Right atrium auricular region (tissue), 2 donors: Measurements from ENCODE around the gene OTULIN. TPM values are rescaled to one million over a fixed set of nuclear protein-coding genes. Genes with fewer than 3 reads are reported as not detected.

Source experiments
- DNase-seq: peaks from one replicate; pipeline ENCODE4 v3.0.0-alpha.2; 2019; ENCODE audit warnings: low spot score
- H3K27ac ChIP-seq, 2 donors: fragments of 200-600 bp; sonication (generic); 1 replicate in 1 of 2; 2 replicates in 1 of 2; pipeline ENCODE4 v1.5.1; 2016 to 2019
- H3K27me3 ChIP-seq, 2 donors: fragments of 200-600 bp; sonication (generic); one replicate each; pipeline versions ENCODE4 v1.5.1 to v1.6.0; 2017 to 2019
- H3K36me3 ChIP-seq: fragments of 200-600 bp; sonication (generic); one replicate; pipeline ENCODE4 v1.5.1; 2016
- H3K4me1 ChIP-seq, 2 donors: fragments of 200-600 bp; sonication (generic); one replicate each; pipeline versions ENCODE4 v1.5.1 to v1.6.0; 2017 to 2019
- H3K4me3 ChIP-seq, 2 donors: fragments of 200-600 bp; sonication (generic); 1 replicate in 1 of 2; 2 replicates in 1 of 2; pipeline ENCODE4 v1.5.1; 2017 to 2019; ENCODE audit warnings: mild to moderate bottlenecking in 1 of 2, moderate library complexity in 1 of 2
- H3K9me3 ChIP-seq, 2 donors: fragments of 200-600 bp; sonication (generic); one replicate each; pipeline ENCODE4 v1.5.1; 2019
- CTCF ChIP-seq, 2 donors: fragments of 200-600 bp; sonication (generic); IDR thresholded peaks; one replicate each; pipeline ENCODE4 v1.5.1; 2019; ENCODE audit warnings: antibody characterized with exemption in 2 of 2
- total RNA-seq, 2 donors: library from RNA; depleted of rRNA; stranded (reverse); fragments of >200 nt; gene quantifications; one replicate each; pipeline ENCODE4 v1.1.0, GENCODE V29; 2016

OTULIN gene
- total RNA-seq: 10 to 100 TPM; 13.9 to 29.9 TPM

- no peaks in the 10 kb centered on the region for H3K27me3 ChIP-seq
- peak in 1 of 2 donors; percentile 6 for TF ChIP-seq CTCF (IDR thresholded peaks at IDR 0.05)
- H3K4me3 ChIP-seq: peak within 1 kb of the TSS; percentile 76 to 81
- H3K4me1 ChIP-seq: peaks cover 0 to 37% of the 10 kb centered on the region in 2 donors
- no peaks in the 10 kb centered on the region for H3K36me3 ChIP-seq
- peak within 1 kb of the TSS; percentile 91 to 92 for H3K27ac ChIP-seq
- DNase-seq: peak; percentile 90
- H3K9me3 ChIP-seq: no peaks in the 10 kb centered on the region
Observed at GRCh38 chr5:14664270-14665100, at the start of gene OTULIN. TSS of gene OTULIN (plus strand) at chr5:14664718. CDS start at chr5:14664826, 108 bp downstream.

- Histone ChIP-seq H3K27ac (no peak overlapping the region), H3K4me3 (no peak overlapping the region), H3K9me3 (no peaks in the 10 kb centered on the region), H3K27me3 (no peaks in the 10 kb centered on the region), H3K36me3 (no peaks in the 10 kb centered on the region), H3K4me1 (no peaks in the 10 kb centered on the region)
- no peak for DNase-seq
- TF ChIP-seq CTCF (IDR thresholded peaks at IDR 0.05): no peak
Observed at GRCh38 chr5:14615365-14615764, 49.2 kb upstream of the OTULIN start.

- H3K4me1 ChIP-seq: no peaks in the 10 kb centered on the region
- H3K4me3 ChIP-seq: no peak overlapping the region
- DNase-seq: no peak
- no peak for TF ChIP-seq CTCF (IDR thresholded peaks at IDR 0.05)
- no peak overlapping the region for H3K27ac ChIP-seq
- no peaks in the 10 kb centered on the region for H3K36me3 ChIP-seq
- H3K9me3 ChIP-seq: no peaks in the 10 kb centered on the region
- no peaks in the 10 kb centered on the region for H3K27me3 ChIP-seq
Observed at GRCh38 chr5:14617441-14617840, 47.1 kb upstream of the OTULIN start.

- TF ChIP-seq CTCF (IDR thresholded peaks at IDR 0.05): no peak
Observed at GRCh38 chr5:14627270-14627669, 37.2 kb upstream of the OTULIN start.

DNA sequence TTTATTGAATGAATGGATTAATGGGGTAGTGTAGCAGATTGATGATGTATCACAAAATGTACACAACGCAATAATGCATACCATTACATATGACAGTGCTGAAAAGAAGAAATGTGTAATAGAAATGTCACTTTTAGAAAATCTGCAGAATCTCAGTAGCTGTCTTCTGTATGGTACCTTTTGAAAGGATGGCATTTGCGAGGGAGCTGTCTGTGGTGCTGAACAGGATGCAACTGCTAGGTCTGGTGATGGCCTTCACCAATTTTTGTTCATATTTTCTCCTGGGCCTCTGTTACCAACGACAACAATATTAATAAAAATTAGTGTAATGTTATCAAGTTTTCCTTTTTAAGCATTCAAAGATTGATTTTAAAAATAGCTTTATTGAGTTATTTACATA lies 36.2 kb upstream of the OTULIN start:
- no peak overlapping the region for H3K4me3 ChIP-seq
- no peaks in the 10 kb centered on the region for H3K36me3 ChIP-seq
- no peaks in the 10 kb centered on the region for H3K4me1 ChIP-seq
- H3K27ac ChIP-seq: no peak overlapping the region
- H3K9me3 ChIP-seq: no peaks in the 10 kb centered on the region
- H3K27me3 ChIP-seq: no peaks in the 10 kb centered on the region
- DNase-seq: no peak
- no peak for TF ChIP-seq CTCF (IDR thresholded peaks at IDR 0.05)

More at GRCh38 chr5:14627270-14627669, 37.2 kb upstream of the OTULIN start:
- Histone ChIP-seq H3K9me3 (no peaks in the 10 kb centered on the region), H3K27ac (no peak overlapping the region), H3K4me3 (no peak overlapping the region), H3K4me1 (no peaks in the 10 kb centered on the region), H3K27me3 (no peaks in the 10 kb centered on the region), H3K36me3 (no peaks in the 10 kb centered on the region)
- no peak for DNase-seq
